Activated CD8-positive, alpha-beta memory T cell treated with anti-CD3 and anti-CD28 coated beads for 1 hour (primary cell): ENCODE results near the gene P2RY13.

ENCODE experiments used
- DNase-seq, 2 donors: peaks; one replicate each; pipeline ENCODE4 v3.0.0-alpha.2; 2020; ENCODE audit warnings: low read depth in 1 of 2; ENCODE audit errors: extremely low read depth in 1 of 2

Gene P2RY13

DNA sequence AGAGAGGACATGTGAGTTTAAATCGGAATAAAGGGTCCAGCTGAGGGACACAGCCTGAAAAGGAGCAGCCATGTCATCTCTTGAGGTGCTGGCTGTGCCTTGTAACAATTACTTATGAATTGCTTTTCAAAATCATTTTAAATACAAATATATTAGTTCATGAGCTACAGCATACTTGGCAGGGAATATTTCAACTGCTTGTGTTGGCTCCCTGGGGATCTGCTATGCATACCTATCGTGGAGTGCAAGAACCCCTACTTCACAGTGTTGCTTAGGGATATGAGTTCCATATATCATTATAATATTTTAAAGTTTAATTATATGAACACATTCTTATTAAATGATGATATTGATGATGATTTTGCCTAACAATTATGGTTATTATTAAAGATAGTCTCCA, 31.9 kb downstream of the P2RY13 start:
- DNase-seq, result no peak

DNA sequence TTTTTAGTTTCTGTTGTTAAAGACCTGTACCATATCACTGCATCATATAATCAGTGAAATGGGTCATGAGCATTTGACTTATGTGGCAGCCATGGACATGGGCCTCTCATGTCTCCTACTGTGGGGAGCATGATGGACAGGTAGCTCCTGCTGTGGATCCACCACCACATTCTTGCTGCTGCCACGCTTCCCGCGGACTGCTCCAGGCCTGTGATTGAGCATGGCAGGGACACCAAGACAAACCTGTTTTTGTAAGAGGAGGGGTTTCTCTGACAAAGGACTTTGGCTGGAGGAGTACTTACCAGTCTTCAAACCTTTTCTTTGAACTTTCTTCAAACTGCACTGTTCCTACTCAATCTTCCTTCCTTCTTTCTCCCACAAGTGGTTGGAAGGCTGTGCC, 33.1 kb downstream of the P2RY13 start:
- DNase-seq, result no peak

DNA sequence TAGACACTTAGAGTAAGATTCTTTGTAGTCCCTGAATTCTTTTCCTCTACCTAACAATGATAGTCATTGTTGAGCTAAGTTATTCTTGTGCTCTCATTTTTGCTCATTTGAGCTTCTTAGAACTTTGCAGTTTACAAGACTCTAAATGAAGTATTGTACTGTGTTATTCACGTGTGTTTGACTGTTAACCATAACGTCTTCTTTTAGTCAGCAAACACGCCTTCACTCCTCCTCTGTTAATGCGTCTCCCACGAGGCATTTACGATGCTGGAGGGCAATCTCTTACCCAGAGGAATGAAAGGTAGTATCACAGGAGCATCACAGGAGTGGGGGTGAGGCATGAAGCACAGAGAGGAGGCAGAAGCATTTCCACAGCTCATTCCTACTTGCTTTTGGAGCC, 36.2 kb downstream of the P2RY13 start:
- DNase-seq, result no peak

DNA sequence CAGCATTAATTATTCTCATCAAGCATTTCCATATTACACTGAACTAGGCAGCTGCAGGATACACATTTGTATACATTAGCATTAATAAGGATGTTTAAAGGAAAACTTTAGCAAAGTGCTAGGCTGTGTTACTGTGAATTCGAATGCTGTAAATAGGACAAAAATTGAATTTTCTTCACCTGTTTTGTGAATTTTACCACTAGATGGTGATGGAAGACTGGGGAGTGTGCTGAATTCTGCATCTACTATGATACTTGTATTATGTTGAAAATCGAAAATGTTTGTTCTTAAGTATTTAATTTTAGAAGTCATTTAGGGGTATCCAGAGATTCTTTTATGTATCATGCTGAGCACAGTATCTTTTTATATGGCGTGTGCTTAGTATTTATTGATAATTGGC, 38.7 kb downstream of the P2RY13 start:
- DNase-seq, result no peak

DNA sequence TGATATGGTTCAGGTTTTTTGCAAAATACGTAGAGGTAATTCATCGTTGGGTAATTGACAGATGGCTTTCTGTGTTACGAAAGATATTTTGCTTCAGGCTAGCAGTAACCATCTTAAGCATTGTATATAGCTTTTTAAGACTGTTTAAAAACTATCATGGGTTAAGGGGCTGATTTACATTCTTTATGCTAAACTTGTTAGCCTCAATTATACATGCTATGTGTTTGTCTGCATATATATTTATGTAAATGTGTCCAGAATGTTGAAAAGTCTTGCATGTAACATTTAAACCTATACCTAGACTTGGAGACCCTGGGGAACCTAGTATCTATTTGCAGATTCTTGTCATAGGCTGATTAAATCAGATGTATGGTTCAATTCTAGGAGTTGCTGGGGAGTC, 39.9 kb downstream of the P2RY13 start:
- no peak for DNase-seq

DNA sequence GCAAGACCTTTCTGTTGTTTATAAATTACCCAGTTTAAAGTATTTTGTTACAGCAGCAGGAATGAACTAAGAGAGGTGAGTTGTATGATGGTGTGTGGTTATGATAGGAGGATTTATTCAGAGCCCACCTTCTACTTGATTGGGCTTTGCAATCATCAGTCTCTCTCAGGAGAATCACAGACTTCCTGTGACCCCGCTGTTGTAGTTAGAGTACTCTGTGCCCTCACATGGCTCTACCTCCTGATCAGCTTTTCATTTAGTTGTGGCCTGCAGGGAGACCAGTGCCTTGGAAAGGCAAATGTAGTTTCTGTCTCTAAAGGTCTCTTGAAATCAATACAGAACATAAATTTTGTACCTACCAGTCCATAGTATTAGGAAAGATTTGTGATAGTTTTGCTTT, 43.4 kb downstream of the P2RY13 start:
- DNase-seq, result no peak

DNA sequence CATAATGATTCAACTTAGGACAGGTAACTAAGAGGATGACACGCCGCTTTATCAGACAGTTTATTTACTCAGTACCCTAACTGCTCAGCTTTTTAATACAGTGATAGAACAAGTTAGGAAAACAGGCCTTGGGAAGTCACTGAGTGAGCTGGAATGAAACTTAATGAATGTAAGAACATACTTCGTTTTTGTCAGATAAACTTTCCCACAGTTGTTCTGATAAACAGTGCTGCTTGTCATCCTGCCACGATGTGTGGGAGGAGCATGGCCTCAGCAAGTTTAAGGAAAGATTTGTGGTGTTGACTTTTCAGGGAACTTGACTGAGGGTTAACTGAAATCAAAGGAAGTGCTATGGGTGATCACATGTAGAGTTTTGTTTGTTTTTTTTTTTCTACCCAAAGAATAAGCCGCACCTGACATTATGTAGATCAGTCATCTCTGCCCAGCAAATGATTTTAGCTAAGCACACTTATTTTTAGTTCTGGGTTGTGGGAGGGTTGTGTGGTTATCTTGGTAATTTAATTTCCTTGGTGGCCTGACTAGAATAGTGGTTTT, 45.4 kb downstream of the P2RY13 start:
- no peak for DNase-seq

DNA sequence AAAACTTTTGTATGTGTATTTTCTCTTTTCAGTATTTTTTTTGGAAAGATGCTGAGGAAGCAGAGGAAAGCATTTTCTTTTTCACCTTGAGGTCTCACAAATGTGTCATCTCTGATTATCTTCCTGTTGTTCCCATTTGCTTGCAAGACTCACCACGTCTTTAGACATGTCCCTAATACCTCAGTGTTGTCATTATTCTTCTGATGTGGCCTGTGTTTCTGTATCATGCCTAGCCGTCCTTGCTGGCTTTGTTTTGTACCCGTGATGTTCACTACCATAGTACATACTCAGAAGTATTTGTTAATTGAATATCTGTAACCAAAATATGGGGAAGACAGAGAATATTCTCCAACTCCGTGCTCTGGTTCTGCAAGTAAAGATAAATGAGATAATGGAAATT, 46.0 kb downstream of the P2RY13 start:
- DNase-seq, result no peak

DNA sequence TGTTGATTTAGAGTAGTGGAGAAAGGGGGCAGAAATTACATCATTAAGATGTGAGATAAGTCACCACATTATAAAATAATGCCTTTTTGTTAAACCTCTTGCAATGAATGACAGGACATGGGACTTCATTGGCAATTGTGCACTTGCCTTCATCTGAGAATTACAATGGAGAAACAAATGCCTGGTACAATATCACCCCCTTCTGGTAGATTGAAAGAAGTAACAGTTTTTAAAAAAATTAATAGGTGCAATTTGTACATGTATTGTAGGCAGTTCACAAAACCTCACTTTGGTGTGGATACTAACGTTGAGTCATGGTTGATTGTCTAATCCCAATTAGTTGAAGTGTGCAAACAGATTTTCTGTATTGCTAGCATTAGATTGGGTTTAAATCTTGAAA, 46.4 kb downstream of the P2RY13 start:
- DNase-seq, result no peak

DNA sequence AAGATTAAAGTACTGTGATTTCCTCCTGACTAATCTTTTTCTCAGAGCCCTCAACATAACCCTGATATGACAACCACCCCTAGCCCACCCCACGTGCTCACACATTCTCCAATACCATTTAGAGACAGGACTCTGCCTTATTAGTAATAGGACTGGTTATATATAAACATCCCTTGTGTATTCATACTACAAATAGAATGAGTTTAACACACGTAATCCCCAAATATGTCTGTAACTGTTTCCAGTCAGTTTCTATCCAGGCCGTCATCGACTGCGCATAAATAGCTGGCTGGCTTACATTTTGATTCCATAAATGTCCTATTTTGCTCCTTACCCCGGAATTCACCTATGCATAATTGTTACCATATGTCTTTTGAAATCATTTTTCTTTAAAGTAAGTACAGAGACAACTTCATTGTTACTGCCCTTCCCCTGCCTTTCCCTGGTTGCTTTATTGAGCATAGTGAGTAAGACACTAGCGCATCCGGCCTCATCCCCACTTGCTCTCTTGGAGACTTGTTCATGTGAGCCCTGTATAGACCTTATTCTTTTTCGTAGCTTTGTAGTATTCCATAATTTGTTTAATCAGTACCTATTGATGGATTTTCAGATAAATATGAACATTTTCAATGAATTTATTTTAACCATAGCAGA, 47.6 kb downstream of the P2RY13 start:
- no peak for DNase-seq

DNA sequence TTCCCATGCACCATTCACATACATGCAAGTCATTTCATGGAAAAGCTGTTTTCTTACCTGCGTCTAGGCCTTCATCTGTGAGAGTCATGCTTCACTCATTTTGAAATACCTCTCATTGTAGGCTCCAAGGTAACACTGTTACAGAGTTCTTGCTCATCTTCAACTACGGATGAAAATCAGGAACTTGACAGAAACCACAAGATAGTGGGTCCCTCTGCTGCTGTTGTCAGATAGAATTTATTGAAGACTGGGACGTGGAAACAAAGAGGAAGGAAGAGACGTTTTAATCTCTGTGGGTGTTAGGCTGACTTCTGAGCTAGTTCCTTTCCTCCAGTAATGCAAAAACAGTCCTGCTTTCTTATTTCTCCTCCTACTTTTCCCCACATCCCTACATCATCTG, 51.1 kb downstream of the P2RY13 start, which contains the start of gene P2RY14:
P2RY14 (minus strand) TSS at position 313 of the 400 bp plus-strand sequence. CDS start 64,226 bp downstream, outside the sequence.
- DNase-seq, result no peak

DNA sequence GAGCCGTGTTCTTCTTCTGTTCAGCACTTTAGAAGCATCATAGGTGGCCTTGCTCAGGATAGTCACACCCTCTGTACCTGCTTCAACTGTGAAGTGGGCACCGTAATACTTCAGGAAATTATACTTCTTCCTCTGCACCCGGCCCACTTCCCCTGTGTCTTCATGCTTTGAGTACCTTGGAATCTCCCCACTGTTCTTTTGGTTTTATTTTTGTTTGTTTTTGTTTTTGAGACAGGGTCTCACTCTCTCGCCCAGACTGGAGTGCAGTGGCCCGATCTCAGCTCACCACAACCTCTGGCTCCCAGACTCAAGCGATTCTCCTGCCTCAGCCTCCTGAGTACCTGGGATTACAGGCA, 52.7 kb downstream of the P2RY13 start:
- no peak for DNase-seq
